ENCODE data around the gene CDH15. TPM values are rescaled to one million over a fixed set of nuclear protein-coding genes. Genes with fewer than 3 reads are reported as not detected.

Gene CDH15
- total RNA-seq, 1 donor = under 0.01 TPM

- H3K4me3 ChIP-seq (ENCODE audit: low read depth, low read length) = no peak overlapping the region
- no peak for DNase-seq (ENCODE audit: low read depth)
- TF ChIP-seq CTCF (IDR thresholded peaks at IDR 0.05; ENCODE audit: insufficient read depth, low read depth, low read length) = no peak
Observed at GRCh38 chr16:89173174-89173921, 1.8 kb downstream of the CDH15 start.

- DNase-seq (ENCODE audit: low read depth) = no peak
- no peak for TF ChIP-seq CTCF (IDR thresholded peaks at IDR 0.05; ENCODE audit: insufficient read depth, low read depth, low read length)
- no peak overlapping the region for H3K4me3 ChIP-seq (ENCODE audit: low read depth, low read length)
Observed at GRCh38 chr16:89174055-89174827, 2.7 kb downstream of the CDH15 start.

GRCh38 chr16:89174877-89175276 is 3.3 kb downstream of the CDH15 start:
- no peak for DNase-seq (ENCODE audit: low read depth)
- no peak for TF ChIP-seq CTCF (IDR thresholded peaks at IDR 0.05; ENCODE audit: insufficient read depth, low read depth, low read length)

GRCh38 chr16:89175280-89176146 is 4.0 kb downstream of the CDH15 start:
- DNase-seq (ENCODE audit: low read depth) = no peak

More at GRCh38 chr16:89174877-89175276, 3.3 kb downstream of the CDH15 start:
- no peak overlapping the region for H3K4me3 ChIP-seq (ENCODE audit: low read depth, low read length)

GRCh38 chr16:89176147-89176690 is 4.7 kb downstream of the CDH15 start:
- no peak for TF ChIP-seq CTCF (IDR thresholded peaks at IDR 0.05; ENCODE audit: insufficient read depth, low read depth, low read length)
- no peak overlapping the region for H3K4me3 ChIP-seq (ENCODE audit: low read depth, low read length)
- no peak for DNase-seq (ENCODE audit: low read depth)

More at GRCh38 chr16:89175280-89176146, 4.0 kb downstream of the CDH15 start:
- H3K4me3 ChIP-seq (ENCODE audit: low read depth, low read length) = no peak overlapping the region
- no peak for TF ChIP-seq CTCF (IDR thresholded peaks at IDR 0.05; ENCODE audit: insufficient read depth, low read depth, low read length)

GRCh38 chr16:89176717-89177116 is 5.2 kb downstream of the CDH15 start:
- no peak for TF ChIP-seq CTCF (IDR thresholded peaks at IDR 0.05; ENCODE audit: insufficient read depth, low read depth, low read length)
- no peak for DNase-seq (ENCODE audit: low read depth)

More at GRCh38 chr16:89176717-89177116, 5.2 kb downstream of the CDH15 start:
- H3K4me3 ChIP-seq (ENCODE audit: low read depth, low read length) = no peak overlapping the region
